Glomerular visceral epithelial cell (primary cell): Measurements from ENCODE around the gene ARHGEF1.

Experiments
- DNase-seq: peaks from one replicate; pipeline ENCODE4 v3.0.0-alpha.2; 2016; ENCODE audit errors: extremely low spot score

ARHGEF1 gene

GRCh38 chr19:41956621-41957020 lies 73.6 kb downstream of the ARHGEF1 start:
- DNase-seq: no peak
